Fibroblast of gingiva (primary cell): ENCODE results near the gene SOD3.

Experiments
- DNase-seq: peaks from one replicate; pipeline ENCODE4 v3.0.0-alpha.2; 2011; ENCODE audit warnings: low read depth

Gene SOD3

DNA sequence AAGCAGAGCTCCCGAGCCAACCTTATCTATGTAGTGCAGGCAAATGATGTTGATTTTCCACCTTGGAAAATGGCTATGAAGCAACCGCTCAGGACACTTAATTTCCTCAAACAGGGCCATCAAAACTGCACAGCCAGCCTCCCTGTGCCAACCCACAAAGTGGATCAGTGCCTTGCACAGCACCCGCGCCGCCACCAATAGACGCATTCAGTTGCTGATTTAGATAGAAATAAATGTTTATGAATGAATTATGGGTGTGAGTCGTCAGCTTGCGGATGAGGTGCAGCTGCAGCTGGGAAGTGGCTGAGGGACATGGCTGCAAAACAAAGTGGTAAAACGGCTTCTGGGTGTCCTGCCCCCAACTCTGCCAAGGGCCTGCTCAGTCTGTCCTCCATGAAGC, 47.0 kb downstream of the SOD3 start:
- DNase-seq = no peak

DNA sequence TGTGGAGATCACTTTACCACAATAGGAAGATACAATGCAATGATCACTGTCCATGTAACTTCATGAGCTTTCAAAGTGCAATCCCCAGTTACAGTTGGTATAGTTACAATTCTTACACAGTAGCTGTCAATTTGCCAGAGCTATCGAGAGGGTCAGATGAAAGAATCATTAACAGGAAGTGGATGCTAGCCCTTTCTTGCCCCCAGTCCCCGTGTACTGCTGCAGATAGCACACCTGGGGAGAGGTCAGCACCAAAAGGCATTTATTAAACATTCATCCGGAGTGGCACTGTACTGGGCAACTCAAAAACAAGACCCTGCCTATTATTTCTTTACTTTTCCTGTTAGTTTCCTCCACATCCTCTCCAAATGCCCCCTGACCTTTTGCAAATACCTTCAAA, 47.7 kb downstream of the SOD3 start:
- DNase-seq = no peak

DNA sequence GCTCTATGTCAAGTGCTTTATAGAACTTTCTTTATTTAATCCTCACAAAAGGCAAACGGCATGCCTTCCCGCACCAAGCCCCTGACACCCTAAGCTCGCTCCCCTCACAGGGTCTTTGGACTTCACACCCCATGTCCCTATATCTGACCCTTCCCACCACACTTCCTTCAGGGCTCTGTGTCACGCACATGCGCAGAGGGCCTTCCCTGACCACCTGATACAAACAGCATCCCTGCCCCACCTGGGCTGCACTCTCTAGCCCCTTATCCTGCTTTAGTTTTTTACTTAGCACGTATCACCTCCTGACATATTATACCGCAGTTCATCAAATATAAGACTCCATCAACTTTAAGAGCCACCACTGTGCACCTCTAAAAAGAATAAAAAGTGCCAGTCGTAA, 49.8 kb downstream of the SOD3 start:
- no peak for DNase-seq

DNA sequence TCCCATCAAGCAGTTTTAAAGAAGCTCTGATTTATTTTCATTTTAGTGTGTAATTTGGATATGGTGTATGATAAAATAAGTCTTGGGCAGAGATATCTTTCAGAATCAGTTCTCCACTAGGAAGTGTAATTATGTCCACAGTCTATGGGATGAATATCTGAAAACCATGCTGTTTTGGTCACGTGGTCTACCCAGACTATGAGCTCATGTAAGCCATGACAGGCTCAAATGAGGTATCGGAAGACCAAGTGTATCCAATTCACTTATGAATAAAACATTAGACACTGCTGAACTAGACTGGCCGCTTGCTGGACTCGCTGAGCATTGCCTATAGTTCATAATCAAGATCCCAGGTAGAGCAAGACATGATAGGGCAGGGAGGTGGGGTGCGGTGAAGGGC, 50.5 kb downstream of the SOD3 start:
- DNase-seq = no peak

GRCh38 chr4:24846716-24847115, 51.3 kb downstream of the SOD3 start:
- no peak for DNase-seq

- no peak for DNase-seq
These were observed 54.0 kb downstream of the SOD3 start for GRCh38 chr4:24849351-24849750.

GRCh38 chr4:24849756-24850155, 54.4 kb downstream of the SOD3 start:
- peak; percentile 59 for DNase-seq
